OCI-LY1 (cell line): ENCODE data around the gene RUFY3.

Experiments used
- H2AFZ ChIP-seq: fragments of 200-600 bp; sonication (generic), shearing (Covaris generic); 2 replicates; pipeline ENCODE4 v1.6.0; 2014; ENCODE audit warnings: antibody characterized with exemption, mild to moderate bottlenecking, low read length
- H3F3A ChIP-seq: fragments of 200-600 bp; sonication (generic), shearing (Covaris generic); 2 replicates; pipeline ENCODE4 v1.6.0; 2014; ENCODE audit warnings: mild to moderate bottlenecking, antibody characterized with exemption, low read length, moderate library complexity; ENCODE audit not compliant: insufficient read depth
- H3K27ac ChIP-seq: fragments of 200-600 bp; sonication (generic); 2 replicates; pipeline ENCODE4 v1.5.1; 2014; ENCODE audit warnings: low read length, mixed run types, mild to moderate bottlenecking, low read depth; ENCODE audit not compliant: poor library complexity, severe bottlenecking
- H3K27me3 ChIP-seq: fragments of 200-600 bp; sonication (generic); 2 replicates; pipeline ENCODE4 v1.6.0; 2014; ENCODE audit warnings: antibody characterized with exemption, mild to moderate bottlenecking, low read length, moderate library complexity; ENCODE audit not compliant: insufficient read depth
- H3K36me3 ChIP-seq: fragments of 200-600 bp; sonication (generic); 2 replicates; pipeline ENCODE4 v1.6.1; 2014; ENCODE audit warnings: mild to moderate bottlenecking, antibody characterized with exemption, low read length, moderate library complexity, mixed read lengths; ENCODE audit not compliant: insufficient read depth
- H3K4me1 ChIP-seq: fragments of 200-600 bp; sonication (generic); 2 replicates; pipeline ENCODE4 v1.5.1; 2014; ENCODE audit warnings: mild to moderate bottlenecking, low read length, moderate library complexity; ENCODE audit not compliant: insufficient read depth, severe bottlenecking
- H3K4me2 ChIP-seq: fragments of 200-600 bp; sonication (generic), shearing (Covaris generic); 2 replicates; pipeline ENCODE4 v1.6.1; 2014; ENCODE audit warnings: low read length
- H3K4me3 ChIP-seq: fragments of 200-600 bp; sonication (generic); 2 replicates; pipeline ENCODE4 v1.5.1; 2014; ENCODE audit warnings: low read length, low read depth, mild to moderate bottlenecking, mixed read lengths; ENCODE audit not compliant: poor library complexity, severe bottlenecking
- H3K79me2 ChIP-seq: fragments of 200-600 bp; shearing (Covaris generic); 2 replicates; pipeline ENCODE4 v1.6.1; 2016; ENCODE audit warnings: mixed run types, low read length, mixed read lengths; ENCODE audit not compliant: insufficient read depth
- H3K9ac ChIP-seq: fragments of 200-600 bp; sonication (generic), shearing (Covaris generic); 2 replicates; pipeline ENCODE4 v1.6.1; 2014; ENCODE audit warnings: mild to moderate bottlenecking, low read length, mixed read lengths
- H3K9me2 ChIP-seq: fragments of 200-600 bp; sonication (generic), shearing (Covaris generic); 2 replicates; pipeline ENCODE4 v1.6.1; 2014; ENCODE audit warnings: low read depth, mild to moderate bottlenecking, low read length, mixed read lengths
- H3K9me3 ChIP-seq: fragments of 200-600 bp; shearing (Covaris generic); 2 replicates; pipeline ENCODE4 v1.6.1; 2014; ENCODE audit warnings: low read length, mixed read lengths
- H4K20me1 ChIP-seq: fragments of 200-600 bp; sonication (generic), shearing (Covaris generic); 2 replicates; pipeline ENCODE4 v1.6.0; 2016; ENCODE audit warnings: mild to moderate bottlenecking, low read length; ENCODE audit not compliant: insufficient read depth
- CTCF ChIP-seq: fragments of 200-600 bp; sonication (generic), shearing (Covaris generic); IDR thresholded peaks from 2 replicates; pipeline ENCODE4 v1.5.1; 2017; ENCODE audit warnings: mild to moderate bottlenecking, antibody characterized with exemption, low read length, moderate library complexity, mixed read lengths
- EZH2 ChIP-seq: fragments of 200-600 bp; sonication (generic), shearing (Covaris generic); IDR thresholded peaks from 2 replicates; pipeline ENCODE4 v1.8.0; 2017; ENCODE audit warnings: borderline replicate concordance, mixed run types, mild to moderate bottlenecking, antibody characterized with exemption, low read length, moderate library complexity, mixed read lengths

RUFY3 gene

GRCh38 chr4:70787496-70787895 is 65.7 kb downstream of the RUFY3 start:
- Histone ChIP-seq H4K20me1 (no peaks in the 10 kb centered on the region), H3K4me2 (no peak overlapping the region), H3K4me3 (no peak overlapping the region), H3K9ac (no peak overlapping the region), H3K9me2 (no peaks in the 10 kb centered on the region), H3F3A (no peaks in the 10 kb centered on the region), H3K9me3 (no peaks in the 10 kb centered on the region), H3K36me3 (peaks cover 76% of the 10 kb centered on the region), H3K4me1 (no peaks in the 10 kb centered on the region), H2AFZ (no peak overlapping the region), H3K27ac (no peak overlapping the region), H3K27me3 (no peaks in the 10 kb centered on the region), H3K79me2 (no peaks in the 10 kb centered on the region)
- TF ChIP-seq EZH2 (no peak), CTCF (no peak)

- H4K20me1 ChIP-seq: no peaks in the 10 kb centered on the region
- no peak overlapping the region for H3K9ac ChIP-seq
- no peak overlapping the region for H2AFZ ChIP-seq
- no peaks in the 10 kb centered on the region for H3K9me2 ChIP-seq
- no peaks in the 10 kb centered on the region for H3K9me3 ChIP-seq
- H3K4me1 ChIP-seq: no peaks in the 10 kb centered on the region
- H3K36me3 ChIP-seq: peaks cover 71% of the 10 kb centered on the region
- H3K27ac ChIP-seq: no peak overlapping the region
- no peaks in the 10 kb centered on the region for H3F3A ChIP-seq
- no peak overlapping the region for H3K4me3 ChIP-seq
- H3K4me2 ChIP-seq: no peak overlapping the region
- H3K27me3 ChIP-seq: no peaks in the 10 kb centered on the region
- TF ChIP-seq EZH2 (no peak), CTCF (no peak)
- H3K79me2 ChIP-seq: no peaks in the 10 kb centered on the region
Observed at GRCh38 chr4:70788733-70789132, 67.0 kb downstream of the RUFY3 start.

GRCh38 chr4:70793626-70794025 is 71.9 kb downstream of the RUFY3 start:
- no peak overlapping the region for H3K27ac ChIP-seq
- TF ChIP-seq EZH2 (no peak), CTCF (no peak)
- H3K27me3 ChIP-seq: no peaks in the 10 kb centered on the region
- H3F3A ChIP-seq: no peaks in the 10 kb centered on the region
- no peaks in the 10 kb centered on the region for H4K20me1 ChIP-seq
- no peak overlapping the region for H3K4me2 ChIP-seq
- no peaks in the 10 kb centered on the region for H3K4me1 ChIP-seq
- H3K9me2 ChIP-seq: no peaks in the 10 kb centered on the region
- H3K9ac ChIP-seq: no peak overlapping the region
- H3K79me2 ChIP-seq: no peaks in the 10 kb centered on the region
- H2AFZ ChIP-seq: no peak overlapping the region
- H3K9me3 ChIP-seq: no peaks in the 10 kb centered on the region
- no peak overlapping the region for H3K4me3 ChIP-seq
- peaks cover 70% of the 10 kb centered on the region for H3K36me3 ChIP-seq
